Non-pigmented ciliary epithelial cell (primary cell): ENCODE results near the gene FMNL1.
A peak's percentile ranks its signal among the peaks of the same experiment; 100 is the strongest.
"Not testable (repeated sequence)": the region's sequence is repeated elsewhere in the genome, so short reads cannot be mapped to it uniquely, and the experiment has no call there.

Experiments
- DNase-seq: peaks from one replicate; pipeline ENCODE4 v3.0.0-alpha.2; 2010; ENCODE audit warnings: low read depth

The FMNL1 gene, protein sequence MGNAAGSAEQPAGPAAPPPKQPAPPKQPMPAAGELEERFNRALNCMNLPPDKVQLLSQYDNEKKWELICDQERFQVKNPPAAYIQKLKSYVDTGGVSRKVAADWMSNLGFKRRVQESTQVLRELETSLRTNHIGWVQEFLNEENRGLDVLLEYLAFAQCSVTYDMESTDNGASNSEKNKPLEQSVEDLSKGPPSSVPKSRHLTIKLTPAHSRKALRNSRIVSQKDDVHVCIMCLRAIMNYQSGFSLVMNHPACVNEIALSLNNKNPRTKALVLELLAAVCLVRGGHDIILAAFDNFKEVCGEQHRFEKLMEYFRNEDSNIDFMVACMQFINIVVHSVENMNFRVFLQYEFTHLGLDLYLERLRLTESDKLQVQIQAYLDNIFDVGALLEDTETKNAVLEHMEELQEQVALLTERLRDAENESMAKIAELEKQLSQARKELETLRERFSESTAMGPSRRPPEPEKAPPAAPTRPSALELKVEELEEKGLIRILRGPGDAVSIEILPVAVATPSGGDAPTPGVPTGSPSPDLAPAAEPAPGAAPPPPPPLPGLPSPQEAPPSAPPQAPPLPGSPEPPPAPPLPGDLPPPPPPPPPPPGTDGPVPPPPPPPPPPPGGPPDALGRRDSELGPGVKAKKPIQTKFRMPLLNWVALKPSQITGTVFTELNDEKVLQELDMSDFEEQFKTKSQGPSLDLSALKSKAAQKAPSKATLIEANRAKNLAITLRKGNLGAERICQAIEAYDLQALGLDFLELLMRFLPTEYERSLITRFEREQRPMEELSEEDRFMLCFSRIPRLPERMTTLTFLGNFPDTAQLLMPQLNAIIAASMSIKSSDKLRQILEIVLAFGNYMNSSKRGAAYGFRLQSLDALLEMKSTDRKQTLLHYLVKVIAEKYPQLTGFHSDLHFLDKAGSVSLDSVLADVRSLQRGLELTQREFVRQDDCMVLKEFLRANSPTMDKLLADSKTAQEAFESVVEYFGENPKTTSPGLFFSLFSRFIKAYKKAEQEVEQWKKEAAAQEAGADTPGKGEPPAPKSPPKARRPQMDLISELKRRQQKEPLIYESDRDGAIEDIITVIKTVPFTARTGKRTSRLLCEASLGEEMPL

DNA sequence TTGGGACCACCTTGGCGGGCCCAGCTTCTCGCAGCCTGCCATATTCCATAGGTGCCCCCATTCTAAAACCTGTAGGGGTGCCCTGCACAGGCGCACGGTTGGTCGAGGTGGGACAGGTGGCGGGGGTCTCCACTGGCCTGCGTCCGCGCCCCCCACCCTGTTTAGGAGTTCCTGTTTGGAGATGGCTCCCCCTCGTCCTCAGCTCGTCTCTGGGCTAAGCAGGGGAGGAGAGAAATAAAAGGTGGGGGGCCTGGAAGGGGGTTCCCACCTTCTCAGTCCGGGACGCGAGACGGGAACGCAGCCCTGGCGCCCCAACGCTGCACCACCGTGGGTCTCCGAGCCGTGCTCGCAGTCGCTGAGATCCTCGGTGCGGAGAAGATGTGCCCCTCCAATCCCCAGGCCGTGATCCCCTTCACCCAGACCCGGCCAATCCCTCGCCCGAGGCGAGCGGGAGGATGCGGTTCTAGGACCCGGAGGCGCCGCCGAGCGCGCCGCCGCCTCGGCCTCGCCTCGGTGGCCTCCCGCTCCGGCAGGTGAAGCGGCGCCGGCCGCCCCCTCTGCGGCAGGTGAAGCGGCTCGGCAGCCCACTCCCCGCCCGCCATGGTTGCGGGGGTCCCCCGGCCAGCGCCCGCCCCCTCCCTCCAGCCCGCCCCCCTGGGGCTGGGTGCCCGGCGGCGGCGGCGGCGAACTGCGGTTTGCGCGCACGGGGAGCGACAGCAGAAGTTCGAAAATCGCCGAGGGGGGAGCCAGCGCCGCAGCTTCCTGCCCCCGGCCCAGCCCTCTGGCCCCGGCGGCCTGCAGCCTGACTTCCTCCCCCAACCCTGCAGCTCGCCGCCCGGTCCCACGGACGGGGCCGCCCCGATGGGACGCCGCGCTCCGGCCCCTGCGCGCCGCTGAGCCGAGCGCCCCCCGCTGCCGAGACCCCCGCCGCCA, at the start of gene FMNL1:
Gene FMNL1, plus strand, starts transcription at position 805 of the 933 bp plus-strand sequence. CDS start 240 bp downstream, outside the sequence.
- no peak for DNase-seq

DNA sequence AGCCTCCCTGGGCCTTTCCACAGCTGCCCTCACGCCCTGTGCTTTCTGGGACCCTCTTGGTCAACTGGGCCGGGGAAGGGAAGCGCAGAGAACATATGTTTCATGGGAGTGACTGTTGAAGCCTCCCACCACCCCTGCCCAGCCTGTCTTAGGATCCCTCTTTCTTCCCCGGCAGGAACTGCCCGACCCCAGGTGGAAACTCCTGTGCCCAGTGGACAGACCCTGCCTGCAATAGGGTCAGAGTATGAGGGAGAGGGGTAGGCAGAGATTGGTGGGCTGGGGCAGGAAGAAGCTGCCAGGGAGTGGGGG, 49.5 kb upstream of the FMNL1 start:
- no peak for DNase-seq

DNA sequence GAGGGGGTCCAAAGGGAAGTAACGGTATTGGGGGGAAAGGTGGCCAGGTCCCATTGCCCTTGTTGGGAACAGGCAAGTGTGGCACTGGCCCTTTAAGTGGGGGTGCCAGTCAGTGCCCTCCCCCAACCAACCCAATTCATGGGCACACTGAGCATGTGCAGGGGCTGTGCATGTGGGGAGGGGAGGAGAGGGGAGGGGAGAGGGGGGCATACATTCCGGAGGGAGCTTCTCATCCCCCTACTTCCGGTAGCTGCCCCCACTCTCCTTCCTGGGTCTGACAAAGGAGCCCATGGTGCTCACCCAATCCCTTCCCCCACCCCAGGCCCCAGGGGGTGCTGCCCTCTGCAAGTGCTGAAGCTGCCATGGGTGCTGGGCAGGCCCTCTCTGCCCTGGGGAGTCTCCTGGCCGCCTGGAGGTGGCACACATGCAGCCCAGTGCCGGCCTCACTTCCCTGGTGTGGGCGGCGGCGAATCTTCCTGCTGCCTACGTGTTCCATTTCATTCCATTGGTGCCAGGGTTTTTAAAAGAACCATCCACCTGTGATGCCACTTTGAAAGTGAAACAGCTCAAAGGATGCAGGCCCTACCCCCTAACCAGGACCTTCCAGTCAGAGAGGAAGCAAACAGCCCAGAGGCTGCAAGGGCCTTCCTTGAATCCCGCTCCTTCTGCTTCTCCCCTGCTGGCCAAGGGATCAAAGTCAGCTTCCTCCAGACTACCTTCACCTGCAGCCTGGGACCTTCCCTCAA, 49.0 kb upstream of the FMNL1 start:
- no peak for DNase-seq

DNA sequence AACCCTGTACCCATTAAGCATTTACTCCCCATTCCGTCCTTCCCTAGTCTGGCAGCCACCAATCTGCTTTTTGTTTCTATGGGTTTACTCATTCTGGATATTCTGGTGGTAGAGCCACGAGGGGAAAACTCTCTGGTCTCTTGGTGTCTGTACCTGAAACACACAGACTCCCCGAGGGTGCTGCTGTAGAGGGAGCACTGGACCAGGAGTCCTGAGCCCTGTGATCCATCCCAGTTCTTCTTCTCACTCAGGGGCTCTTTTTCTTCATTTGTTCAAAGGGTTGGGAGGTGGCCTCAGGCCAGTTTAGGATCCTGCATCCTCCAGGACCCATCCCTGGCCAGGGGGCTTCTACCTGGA, 45.9 kb upstream of the FMNL1 start:
- DNase-seq, result no peak

DNA sequence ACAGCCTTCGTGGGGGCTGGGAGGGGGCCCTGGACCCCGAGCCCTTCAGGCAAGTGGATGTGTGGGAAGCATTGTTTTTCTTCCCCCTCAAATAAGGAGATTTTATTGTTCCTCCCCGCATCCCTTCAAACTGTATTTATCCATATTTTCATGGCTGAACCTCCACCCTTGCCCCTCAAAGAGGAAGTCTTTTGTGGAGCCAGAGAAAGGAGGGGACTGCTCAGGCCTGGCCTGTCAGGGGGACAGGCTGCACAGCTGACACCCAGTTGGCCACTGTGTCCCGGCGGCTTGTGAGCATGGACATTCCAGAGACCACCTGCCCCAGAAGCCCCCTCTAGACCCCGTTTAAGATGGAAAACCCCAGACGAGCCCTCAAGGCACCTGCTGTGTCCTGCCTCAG, 44.1 kb upstream of the FMNL1 start:
- no peak for DNase-seq

DNA sequence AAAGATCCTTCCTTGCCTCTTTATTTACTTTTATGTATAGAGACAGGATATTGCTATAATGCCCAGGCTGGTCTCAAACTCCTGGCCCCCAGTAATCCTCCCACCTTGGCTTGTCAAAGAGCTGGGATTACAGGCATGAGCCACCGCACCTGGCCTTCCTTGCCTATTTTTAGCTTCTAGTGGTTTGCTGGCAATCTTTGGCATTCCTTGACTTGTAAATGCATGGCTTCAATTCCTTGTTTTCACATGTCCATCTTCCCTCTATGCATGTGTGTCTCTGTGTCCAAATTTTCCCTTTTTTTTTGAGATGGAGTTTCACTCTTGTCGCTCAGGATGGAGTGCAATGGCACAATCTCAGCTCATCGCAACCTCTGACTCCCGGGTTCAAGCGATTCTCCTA, 37.5 kb upstream of the FMNL1 start:
- DNase-seq, result no peak

DNA sequence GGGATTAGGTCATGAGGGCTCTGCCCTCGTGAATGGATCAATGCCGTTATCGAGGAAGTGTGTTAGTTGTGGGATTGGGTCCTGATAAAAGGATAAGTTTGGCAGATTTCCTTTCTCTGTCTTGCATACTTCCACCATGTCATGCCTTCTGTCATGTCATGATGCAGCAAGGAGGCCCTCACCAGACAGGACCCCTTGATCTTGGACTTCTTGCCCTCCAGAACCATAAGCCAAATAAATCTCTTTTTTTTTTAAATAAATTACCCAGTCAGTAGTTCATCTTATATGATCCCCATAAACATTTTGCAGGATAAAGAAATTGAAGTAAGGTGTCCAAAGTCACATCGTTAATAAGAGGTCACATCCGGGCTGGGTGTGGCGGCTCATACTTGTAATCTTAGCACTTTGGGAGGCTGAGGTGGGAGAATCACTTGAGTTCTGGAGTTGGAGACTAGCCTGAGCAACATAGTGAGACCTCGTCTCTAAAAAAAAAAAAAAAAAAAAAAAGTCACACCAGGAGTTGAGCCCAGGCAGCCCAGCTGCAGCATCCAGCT, 34.8 kb upstream of the FMNL1 start:
- no peak for DNase-seq

DNA sequence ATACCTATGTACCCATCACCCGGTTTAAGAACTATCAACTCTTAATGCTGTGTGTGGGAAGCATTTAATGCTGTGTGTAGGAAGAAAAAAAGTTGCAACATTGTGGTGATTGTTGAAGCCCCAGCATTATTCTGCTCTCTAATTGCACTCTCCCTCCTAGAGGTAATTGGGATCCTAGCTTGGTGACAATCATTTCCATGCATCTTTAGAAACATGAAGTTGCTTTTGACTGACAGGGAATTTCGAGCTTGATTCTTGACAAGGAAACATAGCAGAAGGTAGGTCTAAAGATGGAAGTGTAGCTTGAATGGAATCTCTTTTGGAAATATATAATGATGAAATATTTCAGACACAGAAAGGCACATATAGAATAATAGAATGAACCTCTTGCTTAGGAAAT, 32.7 kb upstream of the FMNL1 start:
- no peak for DNase-seq

DNA sequence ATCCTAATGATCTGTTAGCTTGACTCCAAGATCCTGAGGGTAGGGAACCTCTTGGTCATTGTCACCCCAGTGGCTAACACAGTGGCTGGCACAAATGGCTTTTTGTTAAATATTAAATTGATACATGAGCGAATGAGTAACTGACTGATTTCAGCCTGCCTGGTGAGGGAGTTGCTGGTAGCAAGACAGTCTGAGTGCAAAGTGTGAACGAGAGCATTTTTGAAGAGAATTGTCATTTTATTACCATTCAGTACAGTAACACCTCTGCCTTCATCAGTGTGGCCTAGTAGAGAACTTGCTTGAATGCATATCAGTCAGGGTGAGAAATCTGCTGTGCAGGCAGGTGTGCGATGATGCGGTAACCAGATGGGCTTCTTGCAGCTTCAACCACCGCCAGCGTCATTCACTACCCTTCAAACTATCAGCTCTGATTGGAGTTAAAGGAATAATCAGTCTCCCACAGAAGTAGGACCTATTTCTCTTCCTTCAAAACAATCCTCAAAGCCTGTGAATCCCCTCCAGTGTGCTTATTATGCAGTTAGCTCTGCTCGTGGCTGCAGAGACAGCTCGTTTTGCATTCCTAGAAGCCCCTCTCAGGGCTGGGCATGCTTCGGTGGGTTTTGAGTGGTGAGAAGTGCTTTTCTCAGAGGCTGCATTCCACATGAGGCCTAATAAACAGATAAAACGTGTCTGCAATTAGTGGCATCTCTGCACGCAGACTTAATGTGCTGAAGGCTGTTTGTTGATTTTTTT, 31.0 kb upstream of the FMNL1 start:
- no peak for DNase-seq

DNA sequence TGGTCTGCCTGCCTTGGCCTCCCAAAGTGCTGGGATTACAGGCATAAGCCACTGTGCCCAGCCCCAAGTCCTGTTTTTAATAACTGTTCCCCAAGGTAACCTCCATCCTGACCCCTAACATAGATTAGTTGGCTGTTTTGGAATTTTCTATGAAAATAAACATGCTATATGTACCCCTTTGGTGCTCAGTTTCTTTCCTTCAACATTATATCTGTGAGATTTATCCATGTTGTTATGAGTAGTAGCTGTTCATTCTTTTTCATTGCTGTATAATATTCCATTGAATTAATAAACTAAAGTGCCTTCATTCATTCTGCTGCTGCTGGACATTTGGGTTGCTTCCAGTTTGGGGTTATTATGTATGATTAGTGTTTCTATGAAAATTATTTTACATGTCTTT, 26.3 kb upstream of the FMNL1 start:
- no peak for DNase-seq

DNA sequence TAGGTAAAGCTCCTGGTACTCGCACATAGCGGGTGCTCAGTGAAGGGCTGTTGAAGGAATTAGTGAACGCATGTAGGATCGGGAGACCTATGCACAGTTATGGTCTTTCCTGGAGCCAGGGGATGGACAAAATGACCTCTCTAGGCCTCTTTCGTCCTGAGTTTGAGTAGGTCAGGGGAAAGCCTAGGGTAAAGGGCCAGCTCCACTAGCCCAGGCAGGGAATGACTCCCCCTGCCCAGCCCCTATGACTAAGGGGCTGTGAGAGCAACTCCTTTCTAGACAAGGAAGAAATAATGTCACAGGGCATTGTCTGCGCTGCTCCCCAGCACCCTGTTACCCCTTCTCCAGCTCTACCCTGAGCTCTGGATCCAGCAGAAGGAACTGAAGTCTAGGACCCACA, 24.6 kb upstream of the FMNL1 start:
- no peak for DNase-seq

DNA sequence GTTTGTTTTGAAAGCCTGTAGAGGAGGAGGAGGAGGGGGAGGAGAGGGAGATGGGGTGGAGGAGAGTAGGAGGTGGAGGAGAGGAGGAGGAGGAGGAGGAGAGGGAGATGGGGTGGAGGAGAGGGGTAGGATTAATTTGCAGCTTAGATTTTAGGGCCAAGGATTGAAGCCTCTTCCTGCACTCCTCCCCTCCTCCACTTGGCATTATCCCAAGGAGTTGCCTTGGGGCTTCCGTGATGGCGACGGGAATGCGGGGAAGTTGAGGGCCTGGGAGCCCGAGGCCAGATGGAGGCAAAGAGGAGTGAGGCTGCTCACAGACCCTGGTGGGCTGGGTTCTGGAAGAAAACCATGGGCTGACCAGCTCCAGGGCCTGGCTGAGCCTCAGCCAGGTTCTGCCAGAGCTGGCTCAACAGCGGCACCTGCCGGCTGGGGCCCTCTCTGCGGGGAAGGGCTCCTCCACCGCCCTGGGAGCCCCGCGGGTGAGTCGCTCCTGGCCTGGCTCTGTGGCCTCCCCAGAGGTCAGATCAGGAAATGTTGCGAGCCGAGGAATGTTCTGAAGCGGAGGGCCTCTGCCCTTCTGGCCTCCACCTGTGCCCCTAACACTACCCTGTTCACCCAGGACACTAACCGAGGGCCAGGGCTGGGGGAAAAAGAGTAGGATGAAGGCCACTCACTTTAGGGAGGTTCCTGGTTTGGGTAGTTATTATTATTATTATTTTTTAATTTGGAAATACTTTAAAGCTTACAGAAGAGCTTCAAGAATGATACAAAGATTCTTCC, 23.9 kb upstream of the FMNL1 start:
- DNase-seq, result peak; percentile 23

DNA sequence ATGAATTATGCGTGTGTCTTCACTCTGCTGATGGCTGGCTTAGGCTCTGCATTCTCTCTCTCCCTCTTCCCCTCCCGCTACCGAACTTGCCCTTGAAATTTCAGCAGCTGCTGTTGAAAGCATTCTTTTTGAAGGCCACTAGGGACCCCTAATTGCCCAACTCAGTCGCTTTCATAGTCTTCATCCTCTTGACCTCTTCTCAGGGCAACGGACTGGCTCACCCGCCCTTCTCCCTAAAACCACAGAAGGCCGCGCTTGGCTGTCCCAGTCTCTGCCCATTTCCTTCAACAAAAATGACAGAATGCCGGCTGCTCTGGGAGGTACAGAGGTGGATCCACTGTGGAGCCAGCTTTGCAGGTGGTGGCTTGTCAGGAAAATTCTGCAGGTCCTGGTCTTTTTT, 21.0 kb upstream of the FMNL1 start:
- DNase-seq, result no peak

DNA sequence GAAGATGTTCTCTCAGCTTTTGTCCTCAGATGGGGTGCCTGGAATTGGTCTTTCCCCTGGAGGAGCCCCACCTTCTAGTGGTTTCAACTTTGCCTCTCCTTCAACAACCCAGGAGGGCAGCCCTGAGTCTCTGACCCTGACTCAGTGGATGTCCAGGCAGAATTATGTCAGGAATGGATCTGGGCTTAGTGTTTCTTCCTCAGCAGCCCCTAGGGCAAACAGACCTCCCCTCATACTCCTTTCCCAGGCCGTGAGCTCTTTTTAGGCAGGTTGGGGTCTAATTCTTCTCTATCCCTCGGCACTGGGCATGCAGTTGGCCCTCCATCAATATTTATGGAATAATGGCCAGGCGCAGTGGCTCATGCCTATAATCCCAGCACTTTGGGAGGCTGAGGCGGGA, 20.2 kb upstream of the FMNL1 start:
- no peak for DNase-seq

DNA sequence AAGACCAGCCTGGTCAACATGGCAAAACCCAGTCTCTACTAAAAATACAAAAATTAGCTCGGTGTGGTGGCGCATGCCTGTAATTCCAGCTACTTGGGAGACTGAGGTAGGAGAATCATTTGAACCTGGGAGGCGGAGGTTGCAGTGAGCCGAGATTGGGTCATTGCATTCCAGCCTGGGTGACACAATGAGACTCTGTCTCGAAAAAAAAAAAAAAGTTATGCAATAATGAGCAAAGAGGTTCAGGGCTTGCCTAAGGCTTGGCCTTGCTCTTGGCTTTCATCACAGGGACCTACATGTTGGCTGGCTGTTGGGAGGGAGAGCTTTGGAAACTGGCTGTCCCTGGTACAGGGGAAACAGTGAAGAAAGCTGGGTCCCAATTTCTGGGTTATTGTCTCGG, 19.8 kb upstream of the FMNL1 start:
- not testable (repeated sequence) for DNase-seq

DNA sequence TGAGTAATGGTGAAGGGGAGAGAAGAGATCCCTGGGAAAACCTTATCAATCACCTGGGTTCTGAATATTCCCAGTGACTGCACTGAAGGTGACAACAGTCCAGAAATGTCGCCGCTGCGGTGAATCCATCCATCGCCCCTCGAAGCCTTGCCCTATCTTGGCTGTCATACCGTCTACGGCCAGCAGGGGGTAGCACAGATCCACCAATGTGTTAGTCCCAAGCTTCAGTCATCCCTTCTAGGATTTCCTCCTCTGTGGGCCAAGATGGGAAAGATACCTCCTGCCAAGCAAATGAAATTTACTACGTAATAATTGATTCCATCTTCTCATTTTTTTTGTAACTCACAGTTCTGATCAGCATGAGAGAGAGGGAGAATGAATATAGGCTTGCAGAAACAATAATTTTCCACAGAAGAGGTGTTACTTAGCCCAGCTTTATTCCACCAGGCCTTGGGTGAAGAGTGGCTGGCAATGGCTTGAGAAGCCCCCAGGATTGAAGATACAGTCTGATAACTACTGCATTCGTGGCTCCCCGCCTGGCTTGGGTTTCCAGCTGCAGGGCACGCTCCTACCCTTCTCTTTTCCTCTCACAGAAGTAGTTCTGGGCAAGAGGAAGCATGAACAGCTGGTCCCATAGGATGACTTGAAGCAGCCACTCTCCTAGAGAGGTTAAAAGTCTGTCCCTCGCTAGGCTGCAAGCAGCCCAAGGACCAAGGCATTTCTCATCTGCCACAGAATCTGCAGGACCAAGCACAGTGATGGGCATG, 2.6 kb upstream of the FMNL1 start:
- DNase-seq, result peak; percentile 34

DNA sequence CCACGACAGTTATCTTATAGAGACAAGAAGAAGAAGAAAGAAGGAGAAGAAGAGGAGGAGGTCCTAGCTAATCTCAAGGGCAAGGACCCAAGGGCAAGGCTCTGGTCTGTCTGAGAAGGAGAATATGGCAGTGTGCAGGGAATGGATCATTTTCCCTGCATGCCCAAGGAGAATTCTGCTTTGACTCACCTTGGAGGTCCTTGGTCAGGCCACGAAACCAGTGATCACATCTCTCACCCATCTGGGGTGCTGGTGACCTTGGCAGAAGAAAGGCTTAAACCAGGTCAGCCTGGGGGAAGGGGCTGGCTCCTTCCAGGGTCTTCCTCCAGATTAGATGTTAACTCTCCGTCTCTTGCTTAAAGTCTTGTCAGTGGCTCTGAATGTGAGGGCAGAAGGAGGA, 1.6 kb upstream of the FMNL1 start:
- no peak for DNase-seq

DNA sequence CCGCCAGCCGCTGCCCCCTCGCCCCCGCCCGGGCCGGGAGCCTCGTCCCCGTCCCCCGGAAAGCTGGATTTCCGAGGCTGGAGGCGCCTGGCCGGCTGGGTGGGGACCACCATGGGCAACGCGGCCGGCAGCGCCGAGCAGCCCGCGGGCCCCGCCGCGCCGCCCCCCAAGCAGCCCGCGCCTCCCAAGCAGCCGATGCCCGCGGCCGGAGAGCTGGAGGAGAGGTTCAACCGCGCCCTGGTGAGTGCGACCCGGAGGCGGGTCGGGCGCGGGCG, 266 bp downstream of the FMNL1 start:
- DNase-seq, result no peak
